ENCODE data around the gene AHNAK2.

AHNAK2 gene

DNA sequence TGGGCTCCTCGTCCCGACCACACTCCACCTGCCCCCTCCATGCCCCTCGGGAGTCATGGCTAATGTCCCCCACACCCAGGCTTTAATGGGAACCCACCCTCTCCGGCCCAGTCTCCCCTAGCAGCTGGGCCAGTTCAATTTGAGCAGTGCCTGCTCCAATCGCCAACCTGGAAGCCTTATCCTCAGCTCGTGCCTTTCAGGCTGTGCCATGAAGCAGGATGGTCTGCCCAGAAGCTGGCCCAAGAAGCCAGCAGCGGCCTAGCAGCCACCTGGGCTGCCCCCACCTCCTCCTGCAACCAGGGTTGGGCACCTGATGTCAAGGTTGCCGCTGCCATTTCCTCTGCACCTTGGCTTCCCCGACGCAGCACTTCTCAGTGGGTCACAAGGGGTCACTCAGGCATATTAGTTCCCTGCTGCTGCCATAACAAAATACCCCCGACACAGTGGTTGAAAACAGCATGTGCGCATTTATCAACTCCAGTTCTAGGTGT is 5.1 kb upstream of the AHNAK2 start:
- TF ChIP-seq, protein P1, sequence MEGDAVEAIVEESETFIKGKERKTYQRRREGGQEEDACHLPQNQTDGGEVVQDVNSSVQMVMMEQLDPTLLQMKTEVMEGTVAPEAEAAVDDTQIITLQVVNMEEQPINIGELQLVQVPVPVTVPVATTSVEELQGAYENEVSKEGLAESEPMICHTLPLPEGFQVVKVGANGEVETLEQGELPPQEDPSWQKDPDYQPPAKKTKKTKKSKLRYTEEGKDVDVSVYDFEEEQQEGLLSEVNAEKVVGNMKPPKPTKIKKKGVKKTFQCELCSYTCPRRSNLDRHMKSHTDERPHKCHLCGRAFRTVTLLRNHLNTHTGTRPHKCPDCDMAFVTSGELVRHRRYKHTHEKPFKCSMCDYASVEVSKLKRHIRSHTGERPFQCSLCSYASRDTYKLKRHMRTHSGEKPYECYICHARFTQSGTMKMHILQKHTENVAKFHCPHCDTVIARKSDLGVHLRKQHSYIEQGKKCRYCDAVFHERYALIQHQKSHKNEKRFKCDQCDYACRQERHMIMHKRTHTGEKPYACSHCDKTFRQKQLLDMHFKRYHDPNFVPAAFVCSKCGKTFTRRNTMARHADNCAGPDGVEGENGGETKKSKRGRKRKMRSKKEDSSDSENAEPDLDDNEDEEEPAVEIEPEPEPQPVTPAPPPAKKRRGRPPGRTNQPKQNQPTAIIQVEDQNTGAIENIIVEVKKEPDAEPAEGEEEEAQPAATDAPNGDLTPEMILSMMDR (IDR thresholded peaks at IDR 0.05; ENCODE audit: low read depth, low read length, poor library complexity, severe bottlenecking) = no peak
- TF ChIP-seq EZH2phosphoT487 (IDR thresholded peaks at IDR 0.05; ENCODE audit: borderline replicate concordance, low read length) = no peak
- H3K36me3 ChIP-seq (ENCODE audit: control insufficient read depth, low read length) = no peaks in the 10 kb centered on the region
- H3K27ac ChIP-seq (ENCODE audit: low read depth, low read length) = no peak overlapping the region
- H3K27me3 ChIP-seq (ENCODE audit: control insufficient read depth, low read length) = peaks cover 29% of the 10 kb centered on the region
- H3K9me3 ChIP-seq (ENCODE audit: control insufficient read depth, insufficient read depth, low read length) = no peaks in the 10 kb centered on the region
- H3F3A ChIP-seq (ENCODE audit: control insufficient read depth, insufficient read depth) = no peaks in the 10 kb centered on the region
- no peak overlapping the region for H3K4me2 ChIP-seq (ENCODE audit: low read length)
- H3K79me2 ChIP-seq (ENCODE audit: control insufficient read depth, low read length) = no peaks in the 10 kb centered on the region
- H3K4me3 ChIP-seq (ENCODE audit: low read length) = no peak overlapping the region
- no peaks in the 10 kb centered on the region for H3K9me2 ChIP-seq (replicated peaks; ENCODE audit: control insufficient read depth, low read length)
- peaks cover 20% of the 10 kb centered on the region for H3K4me1 ChIP-seq (ENCODE audit: control insufficient read depth, low read length)
- no peaks in the 10 kb centered on the region for H4K20me1 ChIP-seq (ENCODE audit: control insufficient read depth, insufficient read depth, low read depth, low read length)

DNA sequence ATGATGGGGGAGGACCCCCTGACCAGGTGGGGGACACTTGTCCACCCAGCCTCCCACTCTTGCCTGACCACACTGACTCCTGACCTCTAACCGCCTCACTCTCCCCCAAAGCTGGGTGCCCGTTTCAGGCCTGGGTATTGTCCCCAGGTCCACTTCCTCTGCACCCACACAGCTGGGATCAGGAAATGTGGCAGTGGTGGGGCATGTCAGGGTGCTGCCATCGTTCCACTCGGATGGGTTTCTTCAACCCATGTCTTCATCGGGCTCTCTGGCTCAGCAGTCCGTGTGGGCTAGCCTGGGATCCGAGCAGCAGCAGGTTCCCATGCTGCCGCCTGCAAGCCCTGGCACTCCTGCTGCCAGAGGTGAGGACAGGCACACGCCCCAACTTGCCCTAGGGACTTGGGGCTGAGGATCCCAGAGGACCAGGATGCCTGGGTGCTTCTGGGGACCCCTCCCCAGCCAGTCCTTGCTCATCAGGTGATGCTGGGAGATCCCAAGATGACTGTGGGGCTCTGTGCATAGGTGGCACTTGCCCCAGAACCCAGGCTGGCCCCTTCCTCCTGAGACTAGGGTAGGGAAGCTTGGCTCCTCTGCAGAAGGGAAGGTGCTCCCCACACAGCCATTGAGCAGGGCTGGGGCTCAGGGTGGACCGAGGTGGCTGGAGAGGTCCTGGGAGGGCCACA is 4.5 kb upstream of the AHNAK2 start:
- TF ChIP-seq, protein P1 (IDR thresholded peaks at IDR 0.05; ENCODE audit: low read depth, low read length, poor library complexity, severe bottlenecking) = no peak
- no peak for TF ChIP-seq EZH2phosphoT487 (IDR thresholded peaks at IDR 0.05; ENCODE audit: borderline replicate concordance, low read length)
- Histone ChIP-seq H3F3A (ENCODE audit: control insufficient read depth, insufficient read depth) (no peaks in the 10 kb centered on the region), H3K27ac (ENCODE audit: low read depth, low read length) (no peak overlapping the region), H3K27me3 (ENCODE audit: control insufficient read depth, low read length) (peaks cover 32% of the 10 kb centered on the region), H4K20me1 (ENCODE audit: control insufficient read depth, insufficient read depth, low read depth, low read length) (no peaks in the 10 kb centered on the region), H3K36me3 (ENCODE audit: control insufficient read depth, low read length) (no peaks in the 10 kb centered on the region), H3K9me2 (replicated peaks; ENCODE audit: control insufficient read depth, low read length) (no peaks in the 10 kb centered on the region), H3K4me1 (ENCODE audit: control insufficient read depth, low read length) (peaks cover 22% of the 10 kb centered on the region), H3K9me3 (ENCODE audit: control insufficient read depth, insufficient read depth, low read length) (no peaks in the 10 kb centered on the region), H3K79me2 (ENCODE audit: control insufficient read depth, low read length) (no peaks in the 10 kb centered on the region), H3K4me2 (ENCODE audit: low read length) (no peak overlapping the region), H3K4me3 (ENCODE audit: low read length) (no peak overlapping the region)

DNA sequence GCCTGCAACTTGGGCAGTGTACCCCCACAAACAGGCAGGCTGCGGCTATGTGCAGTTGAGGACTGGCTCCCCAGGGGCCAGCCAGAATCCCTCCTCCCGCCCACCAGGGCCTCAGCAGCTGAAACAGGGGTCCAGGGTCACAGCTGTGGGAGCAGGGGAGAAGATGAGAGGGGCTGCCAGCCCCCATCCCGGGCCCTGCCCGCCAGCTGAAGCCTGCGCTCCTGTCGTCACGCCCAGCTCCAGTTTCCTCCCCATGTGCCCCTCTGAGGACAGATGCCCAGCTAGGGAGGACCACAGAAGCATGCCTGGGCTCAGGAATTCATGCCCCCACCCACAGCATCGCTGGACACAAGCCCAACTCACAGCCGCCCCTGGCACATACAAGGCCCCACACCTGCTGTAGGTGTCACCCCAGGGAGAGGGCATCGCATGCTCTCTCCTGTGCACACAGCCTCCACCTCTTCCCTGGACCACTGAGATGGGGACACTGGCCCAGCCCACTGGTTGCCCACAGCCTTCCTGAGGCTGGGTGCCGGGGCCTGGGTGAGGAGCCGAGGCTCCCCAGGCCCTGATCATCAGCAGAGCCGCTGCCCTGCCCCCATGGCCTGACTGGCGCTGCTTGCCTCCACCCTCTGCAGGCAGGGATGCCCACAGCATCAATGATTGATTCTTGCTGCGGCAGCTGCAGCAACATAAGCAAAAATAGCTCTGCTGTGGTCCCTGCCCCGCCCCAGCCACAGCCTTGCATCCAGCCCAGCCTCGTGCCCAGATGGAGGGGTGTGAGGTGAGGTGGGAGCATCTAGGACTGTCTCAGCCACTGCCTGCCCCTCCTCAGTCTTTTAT is 3.7 kb upstream of the AHNAK2 start:
- Histone ChIP-seq H3K27ac (ENCODE audit: low read depth, low read length) (no peak overlapping the region), H3F3A (ENCODE audit: control insufficient read depth, insufficient read depth) (no peaks in the 10 kb centered on the region), H3K4me2 (ENCODE audit: low read length) (no peak overlapping the region), H3K4me3 (ENCODE audit: low read length) (no peak overlapping the region), H3K4me1 (ENCODE audit: control insufficient read depth, low read length) (peaks cover 21% of the 10 kb centered on the region), H3K9me2 (replicated peaks; ENCODE audit: control insufficient read depth, low read length) (no peaks in the 10 kb centered on the region), H3K9me3 (ENCODE audit: control insufficient read depth, insufficient read depth, low read length) (no peaks in the 10 kb centered on the region), H3K79me2 (ENCODE audit: control insufficient read depth, low read length) (no peaks in the 10 kb centered on the region), H3K36me3 (ENCODE audit: control insufficient read depth, low read length) (no peaks in the 10 kb centered on the region), H4K20me1 (ENCODE audit: control insufficient read depth, insufficient read depth, low read depth, low read length) (no peaks in the 10 kb centered on the region), H3K27me3 (ENCODE audit: control insufficient read depth, low read length) (peaks cover 39% of the 10 kb centered on the region)
- TF ChIP-seq, protein P1 (IDR thresholded peaks at IDR 0.05; ENCODE audit: low read depth, low read length, poor library complexity, severe bottlenecking) = no peak
- TF ChIP-seq EZH2phosphoT487 (IDR thresholded peaks at IDR 0.05; ENCODE audit: borderline replicate concordance, low read length) = no peak

All from DOHH2 (cell line).